Activated CD8-positive, alpha-beta memory T cell treated with anti-CD3 and anti-CD28 coated beads, Interleukin-2, amount 50 U/mL, for 24 hours (primary cell): Measurements from ENCODE around the gene CHD9NB.
"Not testable (repeated sequence)": the region's sequence is repeated elsewhere in the genome, so short reads cannot be mapped to it uniquely, and the experiment has no call there.

Experiments
- DNase-seq: peaks from one replicate; pipeline ENCODE4 v3.0.0-alpha.2; 2020; ENCODE audit errors: extremely low read depth

Gene CHD9NB

GRCh38 chr16:53056392-53056881 lies 3.7 kb upstream of the CHD9NB start:
- DNase-seq = no peak

GRCh38 chr16:53055541-53056391 lies 3.1 kb upstream of the CHD9NB start:
- DNase-seq = no peak

- peak; percentile 20 for DNase-seq
Measured at GRCh38 chr16:53054670-53055485, 2.2 kb upstream of the CHD9NB start, which contains the start of gene CHD9. Gene CHD9 (plus strand): TSS chr16:53054991. CDS start chr16:53156090, 101,099 bp downstream.

- no peak for DNase-seq
Measured at GRCh38 chr16:53053967-53054669, 1.4 kb upstream of the CHD9NB start.

- not testable (repeated sequence) for DNase-seq
Measured at GRCh38 chr16:53051255-53051654, 1.4 kb downstream of the CHD9NB start.

GRCh38 chr16:53048139-53048915 lies 4.4 kb downstream of the CHD9NB start:
- no peak for DNase-seq

- DNase-seq = not testable (repeated sequence)
Measured at GRCh38 chr16:53047515-53047914, 5.2 kb downstream of the CHD9NB start.

GRCh38 chr16:53045341-53046220 lies 7.1 kb downstream of the CHD9NB start:
- no peak for DNase-seq

GRCh38 chr16:53043986-53044601 lies 8.6 kb downstream of the CHD9NB start:
- DNase-seq = no peak

GRCh38 chr16:53043428-53043831 lies 9.3 kb downstream of the CHD9NB start:
- DNase-seq = no peak

GRCh38 chr16:53042235-53042701 lies 10.4 kb downstream of the CHD9NB start:
- DNase-seq = no peak

GRCh38 chr16:53041320-53042051 lies 11.2 kb downstream of the CHD9NB start:
- DNase-seq = no peak

- no peak for DNase-seq
Measured at GRCh38 chr16:53040788-53041187, 11.9 kb downstream of the CHD9NB start.

- not testable (repeated sequence) for DNase-seq
Measured at GRCh38 chr16:53036711-53037110, 16.0 kb downstream of the CHD9NB start.

- no peak for DNase-seq
Measured at GRCh38 chr16:53036066-53036465, 16.6 kb downstream of the CHD9NB start.

- DNase-seq = no peak
Measured at GRCh38 chr16:53035176-53035942, 17.3 kb downstream of the CHD9NB start.

- no peak for DNase-seq
Measured at GRCh38 chr16:53034306-53034705, 18.4 kb downstream of the CHD9NB start.

GRCh38 chr16:53031323-53031942 lies 21.3 kb downstream of the CHD9NB start:
- DNase-seq = no peak
